Measurements from ENCODE around the gene PNO1.
"Not testable (repeated sequence)": the region's sequence is repeated elsewhere in the genome, so short reads cannot be mapped to it uniquely, and the experiment has no call there.

PNO1 gene

DNA sequence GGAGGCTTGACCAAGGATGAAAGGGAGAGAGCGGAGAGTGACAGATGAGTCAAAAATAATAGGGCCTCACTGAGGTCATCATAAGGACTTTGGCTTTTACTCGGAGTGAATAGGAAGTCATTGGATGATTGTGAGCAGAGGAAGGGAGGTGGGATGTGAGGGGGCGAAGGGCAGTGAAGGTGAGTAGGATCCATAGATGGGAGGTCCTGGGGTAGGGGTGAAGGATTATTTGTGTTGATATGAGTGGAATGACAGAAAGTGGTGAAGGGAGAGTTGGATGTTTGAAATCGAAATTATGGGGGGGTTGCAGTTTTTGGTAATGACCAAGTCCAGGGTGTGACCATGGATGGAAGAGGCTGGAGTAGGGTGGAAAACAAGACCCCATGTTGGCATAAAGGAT, 14.0 kb downstream of the PNO1 start:
- TF ChIP-seq, protein P1, sequence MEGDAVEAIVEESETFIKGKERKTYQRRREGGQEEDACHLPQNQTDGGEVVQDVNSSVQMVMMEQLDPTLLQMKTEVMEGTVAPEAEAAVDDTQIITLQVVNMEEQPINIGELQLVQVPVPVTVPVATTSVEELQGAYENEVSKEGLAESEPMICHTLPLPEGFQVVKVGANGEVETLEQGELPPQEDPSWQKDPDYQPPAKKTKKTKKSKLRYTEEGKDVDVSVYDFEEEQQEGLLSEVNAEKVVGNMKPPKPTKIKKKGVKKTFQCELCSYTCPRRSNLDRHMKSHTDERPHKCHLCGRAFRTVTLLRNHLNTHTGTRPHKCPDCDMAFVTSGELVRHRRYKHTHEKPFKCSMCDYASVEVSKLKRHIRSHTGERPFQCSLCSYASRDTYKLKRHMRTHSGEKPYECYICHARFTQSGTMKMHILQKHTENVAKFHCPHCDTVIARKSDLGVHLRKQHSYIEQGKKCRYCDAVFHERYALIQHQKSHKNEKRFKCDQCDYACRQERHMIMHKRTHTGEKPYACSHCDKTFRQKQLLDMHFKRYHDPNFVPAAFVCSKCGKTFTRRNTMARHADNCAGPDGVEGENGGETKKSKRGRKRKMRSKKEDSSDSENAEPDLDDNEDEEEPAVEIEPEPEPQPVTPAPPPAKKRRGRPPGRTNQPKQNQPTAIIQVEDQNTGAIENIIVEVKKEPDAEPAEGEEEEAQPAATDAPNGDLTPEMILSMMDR (IDR thresholded peaks at IDR 0.05), result no peak
- no peak overlapping the region for H3K4me3 ChIP-seq
- no peak for DNase-seq (ENCODE audit: low spot score)
- H3K27ac ChIP-seq, result no peak overlapping the region

GRCh38 chr2:68172521-68172920, 14.8 kb downstream of the PNO1 start:
- H3K27ac ChIP-seq, result no peak overlapping the region
- TF ChIP-seq, protein P1 (IDR thresholded peaks at IDR 0.05), result no peak
- no peak overlapping the region for H3K4me3 ChIP-seq
- DNase-seq (ENCODE audit: low spot score), result no peak

DNA sequence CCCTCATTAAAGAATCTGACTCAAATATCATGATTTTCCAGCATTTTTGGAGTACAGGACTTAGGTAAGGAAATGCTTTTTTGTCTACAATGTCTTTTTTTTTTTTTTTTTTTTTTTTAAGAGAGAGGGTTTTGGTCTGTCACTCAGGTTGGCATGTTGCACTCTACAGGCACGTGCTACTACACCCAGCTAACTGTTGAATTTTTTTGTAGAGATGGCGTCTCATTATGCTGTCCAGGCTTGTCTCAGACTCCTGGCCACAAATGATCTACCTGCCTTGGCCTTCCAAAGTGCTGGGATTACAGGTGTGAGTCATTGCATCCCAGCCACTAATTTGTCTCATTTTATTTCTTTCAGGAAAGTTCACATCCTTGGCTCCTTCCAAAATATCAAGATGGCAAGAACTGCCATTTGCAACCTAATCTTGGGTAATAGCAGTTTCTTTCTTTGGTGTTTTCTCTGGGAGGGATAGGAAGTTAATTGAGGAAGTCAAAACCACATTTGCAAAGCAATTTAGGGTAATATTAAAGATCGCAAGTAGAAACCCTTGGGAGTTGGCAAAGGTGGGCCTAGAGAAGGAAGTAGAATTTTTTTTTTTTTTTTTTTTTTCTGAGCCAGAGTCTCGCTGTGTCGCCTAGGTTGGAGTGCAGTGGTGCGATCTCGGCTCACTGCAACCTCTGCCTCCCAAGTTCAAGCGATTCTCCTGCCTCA, 15.5 kb downstream of the PNO1 start:
- TF ChIP-seq, protein P1 (IDR thresholded peaks at IDR 0.05), result no peak
- Histone ChIP-seq H3K27ac (no peak overlapping the region), H3K4me3 (no peak overlapping the region)
- DNase-seq (ENCODE audit: low spot score), result no peak

DNA sequence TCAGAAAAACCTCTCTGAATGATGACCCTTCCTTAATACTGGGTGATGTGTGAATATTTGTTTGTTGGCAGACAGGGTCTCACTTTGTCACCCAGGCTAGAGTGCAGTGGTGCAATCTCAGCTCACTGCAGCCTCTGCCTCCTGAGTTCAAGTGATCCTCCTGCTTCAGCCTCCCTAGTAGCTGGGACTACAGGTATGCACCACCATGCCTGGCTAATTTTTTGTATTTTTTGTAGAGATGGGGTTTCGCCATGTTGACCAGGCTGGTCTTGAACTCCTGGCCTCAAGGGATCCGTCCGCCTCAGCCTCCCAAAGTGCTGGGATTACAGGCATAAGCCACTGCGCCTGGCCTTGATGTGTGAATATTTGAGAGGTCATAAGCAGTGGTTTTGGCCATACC, 17.5 kb downstream of the PNO1 start:
- DNase-seq (ENCODE audit: low spot score); H3K27ac ChIP-seq: not testable (repeated sequence)

GRCh38 chr2:68176657-68177056, 19.0 kb downstream of the PNO1 start:
- Histone ChIP-seq H3K4me3 (no peak overlapping the region), H3K27ac (no peak overlapping the region)
- TF ChIP-seq, protein P1 (IDR thresholded peaks at IDR 0.05), result no peak
- DNase-seq (ENCODE audit: low spot score), result no peak

More for the DNA sequence above, 17.5 kb downstream of the PNO1 start:
- not testable (repeated sequence) for H3K4me3 ChIP-seq

- no peak for DNase-seq (ENCODE audit: low spot score)
- Histone ChIP-seq H3K4me3 (no peak overlapping the region), H3K27ac (no peak overlapping the region)
- TF ChIP-seq, protein P1 (IDR thresholded peaks at IDR 0.05), result no peak
Measured at GRCh38 chr2:68177541-68177940, 19.9 kb downstream of the PNO1 start.

DNA sequence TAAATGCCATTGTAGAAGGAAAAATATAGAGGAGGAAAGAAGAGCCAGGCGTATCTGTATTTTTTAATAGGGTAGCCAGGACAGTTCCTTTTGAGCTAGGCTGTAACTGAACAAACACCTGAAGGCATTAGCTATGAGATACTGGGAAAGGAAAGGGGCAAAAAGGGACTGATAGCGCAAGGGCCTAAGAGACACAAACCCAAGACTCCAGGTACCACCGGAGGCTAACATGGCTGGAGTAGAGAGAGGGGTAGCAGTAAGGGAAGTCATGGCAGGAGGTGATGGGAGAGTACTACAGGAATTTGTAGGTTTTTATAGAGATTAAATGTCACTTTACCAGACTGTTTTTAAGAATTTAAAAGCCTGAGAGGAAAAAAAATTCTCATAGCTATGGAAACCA, 20.7 kb downstream of the PNO1 start:
- Histone ChIP-seq H3K27ac (no peak overlapping the region), H3K4me3 (no peak overlapping the region)
- DNase-seq (ENCODE audit: low spot score), result no peak
- TF ChIP-seq, protein P1 (IDR thresholded peaks at IDR 0.05), result no peak
